Esophagus (tissue), 2 donors: Measurements from ENCODE around the gene WFDC9. TPM values are rescaled to one million over a fixed set of nuclear protein-coding genes. Genes with fewer than 3 reads are reported as not detected.
"Not testable (repeated sequence)": the region's sequence is repeated elsewhere in the genome, so short reads cannot be mapped to it uniquely, and the experiment has no call there.

ENCODE experiments used
- H3K27ac ChIP-seq, 2 donors: one replicate each; pipeline ENCODE4 v1.5.1; 2013; ENCODE audit warnings: low read depth in 2 of 2, mild to moderate bottlenecking in 2 of 2, inconsistent platforms in 1 of 2, low read length in 1 of 2, moderate library complexity in 1 of 2
- H3K27me3 ChIP-seq, 2 donors: one replicate each; pipeline ENCODE4 v1.6.1; 2013; ENCODE audit warnings: low read length in 2 of 2, control low read depth in 1 of 2, mild to moderate bottlenecking in 1 of 2; ENCODE audit not compliant: insufficient read depth in 2 of 2, control insufficient read depth in 1 of 2
- H3K36me3 ChIP-seq, 2 donors: one replicate each; pipeline ENCODE4 v1.6.1; 2013; ENCODE audit warnings: low read length in 1 of 2; ENCODE audit not compliant: control insufficient read depth in 2 of 2, insufficient read depth in 2 of 2
- H3K4me1 ChIP-seq, 2 donors: one replicate each; pipeline ENCODE4 v1.6.1; 2013; ENCODE audit warnings: low read length in 1 of 2; ENCODE audit not compliant: control insufficient read depth in 2 of 2, insufficient read depth in 2 of 2
- H3K4me3 ChIP-seq, 2 donors: one replicate each; pipeline ENCODE4 v1.5.1; 2013; ENCODE audit warnings: low read length in 2 of 2, mild to moderate bottlenecking in 2 of 2, low read depth in 1 of 2, moderate library complexity in 1 of 2
- H3K9me3 ChIP-seq, 2 donors: one replicate each; pipeline ENCODE4 v1.6.1; 2013; ENCODE audit warnings: mild to moderate bottlenecking in 2 of 2, low read depth in 1 of 2, low read length in 1 of 2, moderate library complexity in 1 of 2; ENCODE audit not compliant: control insufficient read depth in 2 of 2, insufficient read depth in 1 of 2
- WGBS, 2 donors: extraction: QIAGEN DNeasy Blood & Tissue Kit; methylation state at CpG; one replicate each; pipeline ENCODE4 v1.1.7; 2013; 5-methylcytosine and 5-hydroxymethylcytosine counted together
- polyA plus RNA-seq, 2 donors: library from polyadenylated mRNA; stranded (reverse); fragments of 200-250 nt; gene quantifications; one replicate each; pipeline ENCODE4 v1.2.3, GENCODE V29; 2013
- donor health status: healthy with polysubstance abuse.
- donor health status: Bipolar disorder and iron deficiency.

Gene WFDC9
- polyA plus RNA-seq, 2 donors, result not detected

GRCh38 chr20:45641076-45641475 is 10.0 kb upstream of the WFDC9 start:
- not testable (repeated sequence) for H3K4me1 ChIP-seq, H3K9me3 ChIP-seq, H3K36me3 ChIP-seq, H3K27me3 ChIP-seq, H3K4me3 ChIP-seq, H3K27ac ChIP-seq
- WGBS, 2 donors, result 96 to 97% methylated on average over 20 to 24 of the region's 24 CpGs

GRCh38 chr20:45639687-45640086 is 8.6 kb upstream of the WFDC9 start:
- Histone ChIP-seq H3K9me3 (no peaks in the 10 kb centered on the region), H3K4me3 (no peak overlapping the region), H3K27ac (no peak overlapping the region), H3K4me1 (no peaks in the 10 kb centered on the region), H3K27me3 (no peaks in the 10 kb centered on the region), H3K36me3 (no peaks in the 10 kb centered on the region)
- WGBS, 2 donors, result 88 to 89% methylated on average over 5 of the region's 5 CpGs

GRCh38 chr20:45636513-45636912 is 5.4 kb upstream of the WFDC9 start:
- Histone ChIP-seq H3K4me1 (no peaks in the 10 kb centered on the region), H3K4me3 (no peak overlapping the region), H3K9me3 (no peaks in the 10 kb centered on the region), H3K36me3 (no peaks in the 10 kb centered on the region), H3K27ac (no peak overlapping the region), H3K27me3 (no peaks in the 10 kb centered on the region)
- WGBS, 2 donors, result 83 to 88% methylated on average over 1 of the region's 1 CpG

GRCh38 chr20:45630371-45630770 is 713 bp downstream of the WFDC9 start:
- Histone ChIP-seq H3K27ac (no peak overlapping the region), H3K4me1 (no peaks in the 10 kb centered on the region)

GRCh38 chr20:45629496-45630100 is 1.5 kb downstream of the WFDC9 start, which contains the start of gene WFDC10A:
Gene WFDC10A, plus strand, starts transcription at chr20:45629739. Its CDS starts 75 bp downstream, at chr20:45629814.
- Histone ChIP-seq H3K4me1 (no peaks in the 10 kb centered on the region), H3K27me3 (peaks cover 2 to 3% of the 10 kb centered on the region in 2 donors), H3K27ac (no peak within 1 kb of the TSS), H3K9me3 (peaks cover 0 to 2% of the 10 kb centered on the region in 2 donors), H3K4me3 (no peak within 1 kb of the TSS), H3K36me3 (no peaks in the 10 kb centered on the region)
- 10 to 11% methylated on average over 9 of the region's 9 CpGs for WGBS, 2 donors

More at GRCh38 chr20:45630371-45630770, 713 bp downstream of the WFDC9 start:
- peaks cover 2 to 3% of the 10 kb centered on the region in 2 donors for H3K27me3 ChIP-seq
- H3K4me3 ChIP-seq, result no peak overlapping the region
- H3K36me3 ChIP-seq, result no peaks in the 10 kb centered on the region
- H3K9me3 ChIP-seq, result peaks cover 0 to 2% of the 10 kb centered on the region in 2 donors

GRCh38 chr20:45626540-45626939 is 4.5 kb downstream of the WFDC9 start:
- no peaks in the 10 kb centered on the region for H3K4me1 ChIP-seq
- H3K4me3 ChIP-seq, result no peak overlapping the region
- peaks cover 2 to 3% of the 10 kb centered on the region in 2 donors for H3K27me3 ChIP-seq
- peaks cover 0 to 2% of the 10 kb centered on the region in 2 donors for H3K9me3 ChIP-seq
- H3K36me3 ChIP-seq, result no peaks in the 10 kb centered on the region
- no peak overlapping the region for H3K27ac ChIP-seq
- WGBS, 2 donors, result 63 to 64% methylated on average over 2 of the region's 2 CpGs

GRCh38 chr20:45621593-45621992 is 9.5 kb downstream of the WFDC9 start:
- H3K9me3 ChIP-seq, result no peaks in the 10 kb centered on the region
- WGBS, 2 donors, result 42 to 63% methylated on average over 2 of the region's 2 CpGs
- H3K36me3 ChIP-seq, result no peaks in the 10 kb centered on the region
- H3K4me1 ChIP-seq, result no peaks in the 10 kb centered on the region
- H3K27ac ChIP-seq, result no peak overlapping the region
- H3K27me3 ChIP-seq, result no peaks in the 10 kb centered on the region
- no peak overlapping the region for H3K4me3 ChIP-seq

GRCh38 chr20:45617591-45617990 is 13.5 kb downstream of the WFDC9 start:
- no peaks in the 10 kb centered on the region for H3K4me1 ChIP-seq
- no peak overlapping the region for H3K27ac ChIP-seq
- H3K4me3 ChIP-seq, result no peak overlapping the region
- 92 to 94% methylated on average over 2 of the region's 2 CpGs for WGBS, 2 donors
- no peaks in the 10 kb centered on the region for H3K36me3 ChIP-seq
- H3K9me3 ChIP-seq, result no peaks in the 10 kb centered on the region
- no peaks in the 10 kb centered on the region for H3K27me3 ChIP-seq

GRCh38 chr20:45612314-45612713 is 18.8 kb downstream of the WFDC9 start:
- Histone ChIP-seq H3K27me3 (peaks cover 0 to 3% of the 10 kb centered on the region in 2 donors), H3K36me3 (no peaks in the 10 kb centered on the region), H3K4me1 (no peaks in the 10 kb centered on the region), H3K9me3 (no peaks in the 10 kb centered on the region), H3K27ac (no peak overlapping the region), H3K4me3 (no peak overlapping the region)

GRCh38 chr20:45611054-45611453 is 20.0 kb downstream of the WFDC9 start:
- no peaks in the 10 kb centered on the region for H3K4me1 ChIP-seq
- H3K27ac ChIP-seq, result no peak overlapping the region
- no peak overlapping the region for H3K4me3 ChIP-seq
- no peaks in the 10 kb centered on the region for H3K9me3 ChIP-seq
- H3K36me3 ChIP-seq, result no peaks in the 10 kb centered on the region
- 59 to 71% methylated on average over 4 of the region's 4 CpGs for WGBS, 2 donors
- H3K27me3 ChIP-seq, result peaks cover 0 to 3% of the 10 kb centered on the region in 2 donors
